AG08396 (cell line): ENCODE data around the gene PSMD2.

Experiments used
- DNase-seq: peaks from one replicate; pipeline ENCODE4 v3.0.0; 2012; ENCODE audit warnings: low spot score, mixed read lengths

The PSMD2 gene

GRCh38 chr3:184357248-184358123 lies 58.4 kb downstream of the PSMD2 start:
- no peak for DNase-seq

GRCh38 chr3:184358124-184358767 lies 59.2 kb downstream of the PSMD2 start:
- no peak for DNase-seq
